OCI-LY7 (cell line): ENCODE measurements around the gene E2F4. TPM values are rescaled to one million over a fixed set of nuclear protein-coding genes. Genes with fewer than 3 reads are reported as not detected.

Experiments
- BruUV-seq: library from RNA; stranded (reverse); fragments of 400-500 nt; replicated peaks from 2 replicates; lab custom pipeline; 2021; lab: Mats Ljungman, UMichigan
- CTCF ChIA-PET: fragments of 300-600 bp; sonication (Branson Sonifier 250); formaldehyde crosslinking; loops from one replicate; lab custom pipeline; 2022; ENCODE audit warnings: antibody characterized with exemption; ENCODE audit not compliant: unreplicated experiment; lab: Charles Lee
- POLR2A ChIA-PET: fragments of 300-600 bp; sonication (Branson Sonifier 250); formaldehyde crosslinking; loops from one replicate; lab custom pipeline; 2022; ENCODE audit warnings: antibody characterized with exemption; lab: Charles Lee
- DNase-seq: peaks from one replicate; pipeline ENCODE4 v3.0.0-alpha.2; 2015; ENCODE audit warnings: low spot score
- H2AFZ ChIP-seq: fragments of 200-600 bp; sonication (generic), shearing (Covaris generic); 2 replicates; pipeline ENCODE4 v1.6.1; 2014; ENCODE audit warnings: mild to moderate bottlenecking, antibody characterized with exemption, low read length, moderate library complexity
- H3K27ac ChIP-seq: fragments of 200-600 bp; sonication (generic); 2 replicates; pipeline ENCODE4 v1.5.1; 2014; ENCODE audit warnings: mixed run types, low read depth, mild to moderate bottlenecking, moderate library complexity, low read length, inconsistent platforms; ENCODE audit not compliant: poor library complexity, severe bottlenecking
- H3K36me3 ChIP-seq: fragments of 200-600 bp; sonication (generic); 2 replicates; pipeline ENCODE4 v1.6.1; 2014; ENCODE audit warnings: mild to moderate bottlenecking, antibody characterized with exemption, low read length, moderate library complexity, mixed read lengths; ENCODE audit not compliant: insufficient read depth
- H3K4me1 ChIP-seq: fragments of 200-600 bp; sonication (generic); 2 replicates; pipeline ENCODE4 v1.5.1; 2014; ENCODE audit warnings: mild to moderate bottlenecking, low read length; ENCODE audit not compliant: insufficient read depth, poor library complexity, severe bottlenecking
- H3K4me2 ChIP-seq: fragments of 200-600 bp; sonication (generic); 2 replicates; pipeline ENCODE4 v1.6.1; 2014; ENCODE audit warnings: mild to moderate bottlenecking, low read length
- H3K4me3 ChIP-seq: fragments of 200-600 bp; sonication (generic); 2 replicates; pipeline ENCODE4 v1.5.1; 2014; ENCODE audit warnings: mild to moderate bottlenecking, low read depth, low read length; ENCODE audit not compliant: poor library complexity, severe bottlenecking
- H3K79me2 ChIP-seq: fragments of 200-600 bp; sonication (generic); 2 replicates; pipeline ENCODE4 v1.6.1; 2016; ENCODE audit warnings: low read depth, mild to moderate bottlenecking, low read length, moderate library complexity, mixed read lengths; ENCODE audit not compliant: insufficient read depth
- H3K9me2 ChIP-seq: fragments of 200-600 bp; sonication (generic); 2 replicates; pipeline ENCODE4 v1.6.1; 2016; ENCODE audit warnings: mild to moderate bottlenecking, low read length, mixed read lengths; ENCODE audit not compliant: insufficient read depth
- H3K9me3 ChIP-seq: fragments of 200-600 bp; sonication (generic); 2 replicates; pipeline ENCODE4 v1.6.1; 2014; ENCODE audit warnings: mild to moderate bottlenecking, mixed run types, low read length, mixed read lengths
- H4K20me1 ChIP-seq: fragments of 200-600 bp; sonication (generic); 2 replicates; pipeline ENCODE4 v1.6.1; 2014; ENCODE audit warnings: mild to moderate bottlenecking, antibody characterized with exemption, low read length, moderate library complexity, mixed read lengths; ENCODE audit not compliant: insufficient read depth
- CTCF ChIP-seq: fragments of 200-600 bp; sonication (generic); conservative IDR thresholded peaks from 2 replicates; pipeline ENCODE4 v1.5.1; 2014; ENCODE audit warnings: mild to moderate bottlenecking, antibody characterized with exemption, low read length, moderate library complexity, mixed read lengths
- EZH2phosphoT487 ChIP-seq: fragments of 200-600 bp; sonication (generic); IDR thresholded peaks from 2 replicates; pipeline ENCODE4 v1.6.1; 2018; ENCODE audit warnings: low read depth, borderline replicate concordance, mild to moderate bottlenecking, mixed run types, antibody characterized with exemption, low read length, moderate library complexity, mixed read lengths
- intact Hi-C: fragments of 100-400 bp; cut with micrococcal nuclease; formaldehyde crosslinking; loops from one replicate; pipeline ENCODE4 v1.10.0; 2022; ENCODE audit not compliant: unreplicated experiment
- total RNA-seq, 2 experiments: library from RNA; depleted of rRNA in 1 of 2; stranded (reverse); fragments of >200 nt in 1 of 2; shearing (Covaris generic) in 1 of 2; gene quantifications; 2 replicates each; pipeline ENCODE4 v1.2.3, GENCODE V29; 2014 to 2022

Gene E2F4
- total RNA-seq, 2 experiments from 2014 or later: 124 to 157 TPM

- CTCF ChIA-PET: no interaction called here
Observed at GRCh38 chr16:67208154-67208896, 16.4 kb downstream of the E2F4 start.

GRCh38 chr16:67209565-67209964 lies 17.6 kb downstream of the E2F4 start:
- Histone ChIP-seq H2AFZ (no peak overlapping the region), H4K20me1 (no peaks in the 10 kb centered on the region), H3K36me3 (no peaks in the 10 kb centered on the region; the same call in 1 of the 2 replicates), H3K27ac (no peak overlapping the region), H3K79me2 (no peaks in the 10 kb centered on the region), H3K4me2 (no peak overlapping the region), H3K9me3 (no peaks in the 10 kb centered on the region), H3K4me3 (no peak overlapping the region), H3K4me1 (no peaks in the 10 kb centered on the region), H3K9me2 (no peaks in the 10 kb centered on the region)
- no peak for TF ChIP-seq CTCF
- no peak for TF ChIP-seq EZH2phosphoT487
- no peak for DNase-seq
- no TSS peak for BruUV-seq
- CTCF ChIA-PET: no interaction called here
- intact Hi-C loops: no loop called here
- POLR2A ChIA-PET: interaction anchor here (0.6 to 0.7 kb wide), 2 partner anchors 35 to 1908 kb away, joined by 3 to 4 read pairs; no protein-coding TSS in a partner anchor

More at GRCh38 chr16:67208154-67208896, 16.4 kb downstream of the E2F4 start:
- no peak overlapping the region for H3K4me2 ChIP-seq
- no peak for TF ChIP-seq EZH2phosphoT487
- TF ChIP-seq CTCF: no peak
- POLR2A ChIA-PET: interaction anchor here (0.7 kb wide), 1 partner anchor 25 kb away, joined by 3 read pairs; no protein-coding TSS in a partner anchor
- peaks cover 12% of the 10 kb centered on the region for H3K36me3 ChIP-seq
- H3K9me2 ChIP-seq: no peaks in the 10 kb centered on the region
- no peaks in the 10 kb centered on the region for H3K79me2 ChIP-seq
- no peak overlapping the region for H3K27ac ChIP-seq
- H3K9me3 ChIP-seq: no peaks in the 10 kb centered on the region
- H2AFZ ChIP-seq: no peak overlapping the region
- no peaks in the 10 kb centered on the region for H4K20me1 ChIP-seq
- H3K4me1 ChIP-seq: no peaks in the 10 kb centered on the region
- BruUV-seq: no TSS peak
- H3K4me3 ChIP-seq: no peak overlapping the region
- intact Hi-C loops: no loop called here
- DNase-seq: no peak
